BJ (cell line): ENCODE measurements around the gene AP1AR. TPM values are rescaled to one million over a fixed set of nuclear protein-coding genes. Genes with fewer than 3 reads are reported as not detected.
A peak's percentile ranks its signal among the peaks of the same experiment; 100 is the strongest.

Experiments used
- CTCF ChIA-PET: fragments of 350-600 bp; formaldehyde crosslinking; extraction: SDS; loops from one replicate; lab custom pipeline; 2021; ENCODE audit warnings: antibody characterized with exemption, inconsistent platforms; lab: Yijun Ruan, JAX
- POLR2A ChIA-PET: fragments of 300-600 bp; sonication (Branson Sonifier 250); formaldehyde crosslinking; extraction: SDS; loops from one replicate; lab custom pipeline; 2021; ENCODE audit warnings: antibody characterized with exemption; lab: Charles Lee
- DNase-seq: peaks from one replicate; pipeline ENCODE4 v3.0.0-alpha.2; 2011; ENCODE audit warnings: low read depth
- H3K27me3 ChIP-seq: 2 replicates; pipeline ENCODE4 v1.6.0; 2011; ENCODE audit warnings: low read length; ENCODE audit not compliant: control insufficient read depth, insufficient read depth
- H3K36me3 ChIP-seq: 2 replicates; pipeline ENCODE4 v1.5.1; 2011; ENCODE audit warnings: low read length; ENCODE audit not compliant: control insufficient read depth, insufficient read depth
- H3K4me3 ChIP-seq: 2 replicates; pipeline ENCODE4 v1.5.1; 2011; ENCODE audit warnings: low read depth, mild to moderate bottlenecking, control low read depth, low read length
- polyA plus RNA-seq: library from polyadenylated mRNA; depleted of rRNA; stranded (reverse); fragments of >200 nt; gene quantifications from 2 replicates; pipeline ENCODE4 v1.2.3, GENCODE V29; 2011
- TF ChIP-seq, protein P1 (sequence below): IDR thresholded peaks from 2 replicates; pipeline ENCODE4 v1.5.1; 2011; ENCODE audit warnings: low read depth, mild to moderate bottlenecking, control low read depth, inconsistent platforms, low read length, moderate library complexity; ENCODE audit not compliant: insufficient read depth

Gene AP1AR
- polyA plus RNA-seq, 1 experiment, result 3.3 TPM

DNA sequence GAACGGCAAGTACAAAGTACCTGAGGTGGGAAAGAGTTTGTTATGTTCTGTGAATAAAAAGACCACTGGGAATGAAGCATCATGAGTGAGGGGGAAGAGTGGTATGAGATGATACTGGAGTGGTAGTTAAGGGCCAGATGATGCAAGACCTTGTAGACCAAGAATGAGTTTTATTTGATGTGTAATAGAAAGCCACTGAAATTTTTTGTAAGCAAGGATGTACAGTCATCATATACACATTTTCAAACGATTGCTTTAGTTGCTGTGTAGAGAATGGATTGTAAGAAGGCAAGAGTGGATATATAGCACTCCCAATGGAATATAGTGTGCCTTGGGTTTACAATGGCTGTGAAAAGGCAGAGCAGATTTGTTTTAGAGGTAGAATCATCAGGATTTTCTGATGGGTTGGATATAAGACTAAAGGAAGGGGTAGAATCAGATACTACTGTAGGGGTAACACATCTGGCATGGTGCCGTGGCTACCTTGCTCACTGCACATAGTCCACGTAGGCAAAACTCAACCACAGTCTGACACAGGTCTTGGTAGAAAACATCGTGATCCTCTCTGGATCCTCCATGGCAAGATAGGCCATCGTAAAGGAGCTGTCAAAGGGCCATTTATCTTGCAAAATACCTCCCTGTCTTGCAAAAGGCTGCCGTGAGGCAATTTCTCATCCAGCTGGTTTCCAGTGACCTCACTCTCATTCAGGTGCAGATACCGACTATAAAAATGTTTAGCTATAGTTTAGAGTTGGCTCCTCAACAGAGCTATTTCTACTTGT lies 39.2 kb downstream of the AP1AR start:
- no peaks in the 10 kb centered on the region for H3K27me3 ChIP-seq
- ChIA-PET CTCF (interaction anchor here (0.6 to 1.1 kb wide), 2 partner anchors 38 to 136 kb away, joined by 3 read pairs; no protein-coding TSS in a partner anchor), POLR2A (no interaction called here)
- peak; percentile 40 for DNase-seq
- TF ChIP-seq, protein P1, sequence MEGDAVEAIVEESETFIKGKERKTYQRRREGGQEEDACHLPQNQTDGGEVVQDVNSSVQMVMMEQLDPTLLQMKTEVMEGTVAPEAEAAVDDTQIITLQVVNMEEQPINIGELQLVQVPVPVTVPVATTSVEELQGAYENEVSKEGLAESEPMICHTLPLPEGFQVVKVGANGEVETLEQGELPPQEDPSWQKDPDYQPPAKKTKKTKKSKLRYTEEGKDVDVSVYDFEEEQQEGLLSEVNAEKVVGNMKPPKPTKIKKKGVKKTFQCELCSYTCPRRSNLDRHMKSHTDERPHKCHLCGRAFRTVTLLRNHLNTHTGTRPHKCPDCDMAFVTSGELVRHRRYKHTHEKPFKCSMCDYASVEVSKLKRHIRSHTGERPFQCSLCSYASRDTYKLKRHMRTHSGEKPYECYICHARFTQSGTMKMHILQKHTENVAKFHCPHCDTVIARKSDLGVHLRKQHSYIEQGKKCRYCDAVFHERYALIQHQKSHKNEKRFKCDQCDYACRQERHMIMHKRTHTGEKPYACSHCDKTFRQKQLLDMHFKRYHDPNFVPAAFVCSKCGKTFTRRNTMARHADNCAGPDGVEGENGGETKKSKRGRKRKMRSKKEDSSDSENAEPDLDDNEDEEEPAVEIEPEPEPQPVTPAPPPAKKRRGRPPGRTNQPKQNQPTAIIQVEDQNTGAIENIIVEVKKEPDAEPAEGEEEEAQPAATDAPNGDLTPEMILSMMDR, result no peak
- H3K36me3 ChIP-seq, result no peaks in the 10 kb centered on the region
- H3K4me3 ChIP-seq, result no peak overlapping the region

DNA sequence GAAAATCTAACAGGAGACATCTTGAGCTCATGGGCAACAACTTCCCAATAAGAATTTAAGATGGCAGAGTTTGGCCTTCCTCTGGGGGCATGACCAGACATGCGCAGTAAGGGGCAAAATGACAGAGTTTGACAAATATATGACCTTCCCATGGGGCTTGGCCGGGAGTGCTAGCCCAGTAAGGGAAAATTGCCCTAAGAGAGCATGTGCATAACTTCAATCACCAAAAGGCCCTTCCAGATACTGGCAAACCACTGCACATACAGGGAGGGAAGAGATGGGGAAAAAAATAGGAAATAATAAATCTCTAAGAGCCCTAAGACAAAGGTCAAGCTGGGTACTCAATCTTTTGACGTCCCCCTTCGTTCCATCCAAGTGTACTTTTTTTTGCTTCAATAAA lies 40.7 kb downstream of the AP1AR start:
- DNase-seq, result no peak
- CTCF ChIA-PET, result no interaction called here

DNA sequence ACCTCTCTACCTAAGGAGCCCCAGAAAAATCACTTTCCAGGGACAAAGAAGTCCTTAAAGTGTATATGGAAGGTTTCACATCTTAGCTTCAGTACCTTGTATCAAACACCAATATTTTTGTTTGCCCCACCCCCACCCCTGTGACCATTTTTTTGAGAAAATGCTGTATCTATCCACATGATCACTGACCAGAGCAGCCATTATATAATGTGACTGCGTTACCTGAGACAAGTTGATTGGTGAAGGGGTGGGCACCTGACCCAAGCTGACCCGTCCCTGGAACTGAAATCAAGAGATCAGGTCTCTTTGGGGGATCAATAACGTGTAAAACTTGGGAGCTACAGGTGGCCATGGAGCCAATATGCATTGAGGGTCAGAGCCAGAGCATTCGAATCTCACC lies 43.4 kb downstream of the AP1AR start:
- CTCF ChIA-PET, result no interaction called here
- POLR2A ChIA-PET, result no interaction called here
- TF ChIP-seq, protein P1, result no peak

More for the DNA sequence above, 40.7 kb downstream of the AP1AR start:
- Histone ChIP-seq H3K4me3 (no peak overlapping the region), H3K27me3 (no peaks in the 10 kb centered on the region), H3K36me3 (no peaks in the 10 kb centered on the region)
- TF ChIP-seq, protein P1, result no peak
- POLR2A ChIA-PET, result no interaction called here

DNA sequence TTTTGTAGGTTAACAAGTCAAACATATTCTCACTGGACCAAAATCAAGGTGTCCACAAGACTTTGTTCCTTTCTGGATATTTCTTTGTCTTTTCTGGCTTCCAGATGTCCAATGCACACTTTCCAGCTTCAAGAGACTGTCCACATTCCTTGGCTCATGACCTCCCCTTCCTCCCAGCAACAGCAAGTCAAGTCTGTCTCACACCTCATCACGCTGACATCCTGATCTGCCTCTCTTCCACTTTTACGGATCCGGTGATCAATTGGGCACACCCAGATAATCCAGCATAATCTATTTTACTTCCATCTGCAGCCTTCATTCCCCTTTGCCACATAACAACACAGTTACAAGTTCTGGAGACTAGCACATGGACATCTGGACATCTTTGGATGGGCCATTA lies 44.5 kb downstream of the AP1AR start:
- DNase-seq, result no peak
- POLR2A ChIA-PET, result no interaction called here
- CTCF ChIA-PET, result no interaction called here
- TF ChIP-seq, protein P1, result no peak
- Histone ChIP-seq H3K4me3 (no peak overlapping the region), H3K36me3 (no peaks in the 10 kb centered on the region), H3K27me3 (no peaks in the 10 kb centered on the region)

More for the DNA sequence above, 43.4 kb downstream of the AP1AR start:
- Histone ChIP-seq H3K4me3 (no peak overlapping the region), H3K36me3 (no peaks in the 10 kb centered on the region), H3K27me3 (no peaks in the 10 kb centered on the region)
- no peak for DNase-seq

DNA sequence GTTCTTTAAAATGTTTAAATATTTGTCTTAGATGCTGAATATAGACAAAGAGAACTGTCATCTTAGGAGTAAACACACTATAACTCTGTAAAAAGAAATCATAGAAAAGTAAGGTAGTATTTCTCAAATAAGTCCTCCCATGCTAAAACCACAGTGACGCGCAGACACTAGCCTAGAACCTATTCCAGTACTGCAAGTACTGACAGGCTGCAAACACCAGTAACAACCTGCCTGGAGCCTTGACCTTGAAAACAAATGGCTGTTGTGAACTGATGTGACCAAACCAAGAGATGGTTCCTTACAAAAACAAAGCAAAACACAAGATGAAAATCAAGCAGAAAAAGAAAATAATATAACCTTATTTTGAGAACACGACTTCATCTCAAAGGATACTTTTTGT lies 45.6 kb downstream of the AP1AR start:
- Histone ChIP-seq H3K36me3 (no peaks in the 10 kb centered on the region), H3K4me3 (no peak overlapping the region), H3K27me3 (no peaks in the 10 kb centered on the region)
- CTCF ChIA-PET, result no interaction called here
- POLR2A ChIA-PET, result no interaction called here
- no peak for DNase-seq
- TF ChIP-seq, protein P1, result no peak
